ENCODE measurements around the gene HLA-DOA.

The HLA-DOA gene

DNA sequence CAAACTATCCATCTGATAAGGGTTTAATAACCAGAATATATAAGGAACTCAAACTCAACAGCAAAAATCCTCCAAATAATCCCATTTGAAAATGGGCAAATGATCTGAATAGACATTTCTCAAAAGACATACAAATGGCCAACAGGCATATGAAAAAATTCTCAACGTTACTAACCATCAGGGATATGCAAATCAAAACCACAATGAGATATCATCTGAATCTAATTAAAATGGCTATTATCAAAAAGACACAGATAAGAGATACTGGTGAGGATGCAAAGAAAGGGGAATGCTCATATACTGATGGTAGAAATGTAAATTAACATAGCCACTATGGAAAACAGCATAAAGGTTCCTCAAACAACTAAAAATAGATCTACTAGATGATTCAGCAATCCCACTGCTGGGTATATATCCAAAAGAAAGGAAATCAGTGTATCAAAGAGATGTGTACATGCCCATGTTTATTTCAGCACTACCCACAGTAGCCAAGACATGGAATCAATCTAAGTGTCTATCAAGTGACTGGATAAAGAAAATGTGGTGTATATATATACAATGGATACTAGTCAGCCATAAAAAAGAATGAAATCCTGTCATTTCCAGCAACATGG is 47.1 kb downstream of the HLA-DOA start:
- DNase-seq = no peak

DNA sequence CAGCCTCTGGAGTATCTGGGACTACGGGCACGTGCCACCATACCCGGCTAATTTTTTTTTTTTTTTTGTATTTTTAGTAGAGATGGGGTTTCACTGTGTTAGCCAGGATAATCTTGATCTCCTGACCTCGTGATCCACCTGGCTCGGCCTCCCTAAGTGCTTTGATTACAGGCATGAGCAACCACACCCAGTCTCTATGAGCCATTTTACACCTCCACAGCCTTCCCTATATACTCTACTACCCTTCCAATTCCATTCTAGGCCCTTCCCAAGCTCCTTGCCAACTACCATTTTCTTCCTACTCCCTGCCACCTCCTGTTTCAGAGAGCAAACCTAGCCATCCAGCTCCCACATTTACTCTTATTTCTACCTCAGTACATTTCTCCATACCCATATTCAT is 48.8 kb downstream of the HLA-DOA start:
- no peak for DNase-seq

DNA sequence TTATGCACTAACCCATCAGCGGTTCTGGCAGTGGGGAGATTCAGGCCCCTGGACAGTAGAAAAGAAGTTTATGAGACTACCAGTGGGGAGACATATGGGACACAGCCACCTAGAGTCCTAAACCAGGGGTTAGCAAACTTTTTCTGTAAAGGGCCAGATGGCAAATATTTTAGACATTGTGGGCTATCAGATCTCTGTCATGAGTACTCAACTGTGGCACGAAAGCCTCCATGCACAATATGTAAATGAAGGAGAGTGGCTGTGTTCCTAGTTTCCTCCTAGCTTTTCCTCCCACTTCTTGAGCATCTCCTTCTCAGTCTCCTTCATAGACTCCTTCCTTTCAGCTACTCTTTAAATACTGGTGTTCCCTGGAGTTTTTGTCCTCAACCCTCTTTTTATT is 53.2 kb downstream of the HLA-DOA start:
- DNase-seq = no peak

DNA sequence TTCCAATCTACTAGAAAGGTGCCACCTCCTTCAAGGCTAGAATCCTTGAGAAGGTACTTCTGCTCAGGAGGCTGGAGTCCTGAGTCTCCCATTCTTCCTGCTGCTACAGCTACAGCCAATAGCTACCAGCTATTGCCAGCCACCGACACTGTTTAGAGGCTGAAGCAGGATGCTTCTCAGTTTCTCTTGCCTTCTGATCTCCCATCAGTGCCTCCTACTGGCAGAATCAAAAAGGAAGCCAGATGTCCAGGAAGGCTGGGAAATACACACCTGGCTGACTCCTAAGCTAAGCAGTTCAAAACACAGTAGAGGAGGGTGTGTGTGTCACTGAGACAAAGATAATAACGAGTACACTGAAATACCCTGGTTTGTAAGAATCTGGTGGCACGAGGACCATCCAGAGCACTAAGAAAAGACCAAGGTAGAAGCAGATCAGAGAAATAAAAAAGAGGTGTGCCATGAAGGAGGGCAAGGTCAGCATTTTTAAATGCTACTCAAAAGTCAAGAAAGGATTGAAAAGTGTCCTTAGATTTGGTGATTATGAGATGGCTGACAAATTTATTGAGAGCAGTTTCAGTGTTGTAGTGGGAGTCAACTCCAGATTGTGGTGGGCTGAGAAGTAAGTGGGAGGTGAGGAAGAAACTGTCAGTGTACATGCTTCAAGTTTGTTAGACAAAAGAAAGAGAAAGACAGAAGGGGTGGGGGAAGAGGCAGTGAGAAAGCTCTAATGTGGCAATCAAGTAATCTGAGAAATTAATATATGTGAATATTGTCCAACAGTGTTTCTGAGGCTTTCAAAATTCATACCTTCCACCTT is 54.2 kb downstream of the HLA-DOA start:
- DNase-seq = peak; percentile 48

DNA sequence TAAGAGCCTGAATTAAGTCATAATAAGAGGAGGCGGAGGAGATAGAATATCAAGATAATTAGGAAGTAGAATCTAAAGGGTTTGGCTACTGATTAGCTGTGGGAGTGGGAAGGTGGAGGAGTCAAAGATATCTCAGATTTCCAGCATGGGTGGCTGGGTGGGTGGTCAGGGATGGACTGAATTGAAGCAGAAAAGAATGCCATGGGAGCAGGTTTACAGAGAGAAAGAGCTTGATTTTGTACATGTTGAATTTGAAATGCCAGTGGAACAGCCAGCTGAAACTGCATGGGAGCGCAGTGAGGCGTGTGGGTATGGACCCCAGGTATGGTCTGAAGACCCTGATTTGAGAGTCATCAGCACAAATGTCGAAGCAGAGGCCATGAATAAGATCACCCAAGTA is 55.1 kb downstream of the HLA-DOA start:
- no peak for DNase-seq
